IMR-90 (cell line): ENCODE measurements around the gene GDPD5. TPM values are rescaled to one million over a fixed set of nuclear protein-coding genes. Genes with fewer than 3 reads are reported as not detected.

Experiments used
- ATAC-seq: fragments of 200-7000 bp; cut with Tn5 transposase; 2 replicates; pipeline ENCODE4 v1.9.1; 2020; ENCODE audit warnings: low read depth, mild to moderate bottlenecking, moderate library complexity
- BruUV-seq: library from RNA; stranded (reverse); fragments of 400-500 nt; replicated peaks from 2 replicates; lab custom pipeline; 2021; lab: Mats Ljungman, UMichigan
- CTCF ChIA-PET: fragments of 300-600 bp; formaldehyde crosslinking; extraction: SDS; loops from one replicate; lab custom pipeline; 2021; ENCODE audit warnings: antibody characterized with exemption; lab: Yijun Ruan, JAX
- POLR2A ChIA-PET: fragments of 300-600 bp; sonication (Branson Sonifier 250); formaldehyde crosslinking; loops from one replicate; lab custom pipeline; 2022; ENCODE audit warnings: antibody characterized with exemption; ENCODE audit not compliant: unreplicated experiment; lab: Charles Lee
- DNase-seq: peaks from one replicate; pipeline ENCODE4 v3.0.0; 2013
- H2AFZ ChIP-seq: replicated peaks from 2 replicates; pipeline ENCODE3; 2013; ENCODE audit warnings: low read length, mild to moderate bottlenecking; ENCODE audit not compliant: poor library complexity
- H2AK5ac ChIP-seq: 2 replicates; pipeline ENCODE4 v1.6.1; 2013; ENCODE audit warnings: low read depth, low read length, inconsistent platforms
- H2AK9ac ChIP-seq: replicated peaks from 2 replicates; pipeline ENCODE3; 2013; ENCODE audit warnings: mild to moderate bottlenecking, low read depth, low read length, moderate library complexity; ENCODE audit not compliant: poor library complexity
- H2BK120ac ChIP-seq: 2 replicates; pipeline ENCODE4 v1.6.1; 2013; ENCODE audit warnings: low read depth, low read length, inconsistent platforms
- H2BK15ac ChIP-seq: 3 replicates; pipeline ENCODE4 v1.6.1; 2013; ENCODE audit warnings: low read depth, low read length, inconsistent platforms
- H2BK20ac ChIP-seq: 2 replicates; pipeline ENCODE4 v1.6.1; 2013; ENCODE audit warnings: low read depth, mild to moderate bottlenecking, inconsistent platforms, low read length, moderate library complexity
- H2BK5ac ChIP-seq: 2 replicates; pipeline ENCODE4 v1.6.1; 2013; ENCODE audit warnings: mild to moderate bottlenecking, low read depth, low read length, inconsistent platforms; ENCODE audit not compliant: poor library complexity, severe bottlenecking
- H3K14ac ChIP-seq: replicated peaks from 2 replicates; pipeline ENCODE4 v1.6.1; 2013; ENCODE audit warnings: low read depth, low read length, inconsistent platforms
- H3K18ac ChIP-seq: 2 replicates; pipeline ENCODE4 v1.6.1; 2013; ENCODE audit warnings: low read depth, low read length, control low read depth
- H3K23ac ChIP-seq: 2 replicates; pipeline ENCODE4 v1.6.1; 2013; ENCODE audit warnings: low read depth, low read length, inconsistent platforms
- H3K27ac ChIP-seq: 2 replicates; pipeline ENCODE4 v1.5.1; 2013; ENCODE audit warnings: mild to moderate bottlenecking, control low read depth, low read length; ENCODE audit not compliant: insufficient read depth
- H3K27me3 ChIP-seq: 2 replicates; pipeline ENCODE4 v1.6.1; 2013; ENCODE audit warnings: low read length; ENCODE audit not compliant: control insufficient read depth, insufficient read depth
- H3K36me3 ChIP-seq: 2 replicates; pipeline ENCODE4 v1.6.1; 2013; ENCODE audit warnings: low read length, mixed read lengths; ENCODE audit not compliant: control insufficient read depth, insufficient read depth
- H3K4ac ChIP-seq: 2 replicates; pipeline ENCODE4 v1.6.1; 2013; ENCODE audit warnings: low read depth, low read length, inconsistent platforms
- H3K4me1 ChIP-seq: 2 replicates; pipeline ENCODE4 v1.6.1; 2013; ENCODE audit warnings: low read length, mixed read lengths; ENCODE audit not compliant: control insufficient read depth, insufficient read depth
- H3K4me2 ChIP-seq: 2 replicates; pipeline ENCODE4 v1.6.1; 2013; ENCODE audit warnings: low read depth, mild to moderate bottlenecking, control low read depth, low read length, moderate library complexity
- H3K4me3 ChIP-seq: 2 replicates; pipeline ENCODE4 v1.5.1; 2013; ENCODE audit warnings: low read depth, mild to moderate bottlenecking, control low read depth, low read length, moderate library complexity; ENCODE audit not compliant: insufficient read depth
- H3K56ac ChIP-seq: 2 replicates; pipeline ENCODE4 v1.6.1; 2013; ENCODE audit warnings: low read length, inconsistent platforms; ENCODE audit not compliant: insufficient read depth; ENCODE audit errors: extremely low read depth
- H3K79me1 ChIP-seq, 2 experiments: 2 replicates each; pipeline ENCODE4 v1.6.1; 2013; ENCODE audit warnings: low read length in 2 of 2, inconsistent platforms in 1 of 2, low read depth in 1 of 2
- H3K9ac ChIP-seq: 2 replicates; pipeline ENCODE4 v1.6.1; 2013; ENCODE audit warnings: low read depth, low read length, control low read depth
- H3K9me1 ChIP-seq: 2 replicates; pipeline ENCODE4 v1.6.1; 2013; ENCODE audit warnings: low read length, inconsistent platforms; ENCODE audit not compliant: insufficient read depth
- H3K9me3 ChIP-seq: 2 replicates; pipeline ENCODE4 v1.6.1; 2013; ENCODE audit warnings: low read length; ENCODE audit not compliant: control insufficient read depth, insufficient read depth
- H4K20me1 ChIP-seq: 2 replicates; pipeline ENCODE4 v1.6.1; 2013; ENCODE audit warnings: low read length, inconsistent platforms; ENCODE audit not compliant: insufficient read depth
- H4K5ac ChIP-seq: 2 replicates; pipeline ENCODE4 v1.6.1; 2013; ENCODE audit warnings: mild to moderate bottlenecking, low read depth, low read length, control low read depth
- H4K8ac ChIP-seq, 2 experiments: 2 replicates each; pipeline ENCODE4 v1.6.1; 2013; ENCODE audit warnings: low read depth in 2 of 2, low read length in 2 of 2, control low read depth in 1 of 2, inconsistent platforms in 1 of 2
- H4K91ac ChIP-seq: 2 replicates; pipeline ENCODE4 v1.6.1; 2013; ENCODE audit warnings: low read depth, low read length, inconsistent platforms; ENCODE audit not compliant: insufficient read depth
- FOS ChIP-seq: fragments of 150-350 bp; IDR thresholded peaks from 2 replicates; pipeline ENCODE4 v1.6.1; 2016; ENCODE audit warnings: low read depth, low read length
- MAFK ChIP-seq: IDR thresholded peaks from 2 replicates; pipeline ENCODE4 v1.6.1; 2012; ENCODE audit warnings: low read depth, low read length, improper control_type of control experiment
- POLR2A ChIP-seq: IDR thresholded peaks from 2 replicates; pipeline ENCODE4 v1.6.1; 2012; ENCODE audit warnings: mild to moderate bottlenecking, low read depth, low read length
- RAD21 ChIP-seq: IDR thresholded peaks from 2 replicates; pipeline ENCODE4 v1.6.1; 2012; ENCODE audit warnings: low read length, improper control_type of control experiment
- RCOR1 ChIP-seq: IDR thresholded peaks from 2 replicates; pipeline ENCODE4 v1.6.1; 2012; ENCODE audit warnings: mild to moderate bottlenecking, low read length, improper control_type of control experiment; ENCODE audit not compliant: insufficient replicate concordance
- SMC3 ChIP-seq: fragments of 150-350 bp; IDR thresholded peaks from 2 replicates; pipeline ENCODE4 v1.6.1; 2016; ENCODE audit warnings: low read depth, mild to moderate bottlenecking, antibody characterized with exemption, low read length, moderate library complexity
- WGBS, 2 experiments: methylation state at CpG; one replicate each; pipeline versions ENCODE4 v1.1.5 to v1.1.7; 2013; ENCODE audit warnings: missing lambda C conversion rate in 2 of 2; ENCODE audit not compliant: insufficient read length in 1 of 2; ENCODE audit errors: extremely low coverage in 2 of 2; 5-methylcytosine and 5-hydroxymethylcytosine counted together
- dilution Hi-C: fragments of 300-500 bp; cut with HindIII; formaldehyde crosslinking; loops from one replicate; pipeline ENCODE4 v1.14.3; 2018; ENCODE audit warnings: low sequenced_read_pairs; ENCODE audit not compliant: unreplicated experiment
- in situ Hi-C: fragments of 300-500 bp; cut with MboI; formaldehyde crosslinking; loops from 3 replicates; pipeline ENCODE4 v1.14.3; 2019; ENCODE audit warnings: low sequenced_read_pairs, inconsistent platforms, mixed read lengths
- intact Hi-C: fragments of 100-400 bp; cut with micrococcal nuclease; formaldehyde crosslinking; loops from 2 replicates; pipeline ENCODE4 v1.10.0; 2022
- polyA plus RNA-seq, 3 experiments: library from polyadenylated mRNA; depleted of rRNA; stranded (reverse); fragments of >200 nt; gene quantifications; 2 replicates each; pipeline ENCODE4 v1.2.3, GENCODE V29; 2012; ENCODE audit warnings: low replicate concordance in 1 of 3
- total RNA-seq: library from RNA; depleted of rRNA; stranded (reverse); fragments of >200 nt; gene quantifications from 2 replicates; pipeline ENCODE4 v1.2.3, GENCODE V29; 2012
- TF ChIP-seq, protein P1 (sequence below): conservative IDR thresholded peaks from 2 replicates; pipeline ENCODE4 v1.5.1; 2012; ENCODE audit warnings: mild to moderate bottlenecking, low read depth, low read length, improper control_type of control experiment

Gene GDPD5
- total and polyA plus RNA-seq, 2 of the 4 experiments (the other 2 are of a cell fraction) = 2.0 to 7.9 TPM

- H4K5ac ChIP-seq = no peak overlapping the region
- no peaks in the 10 kb centered on the region for H3K36me3 ChIP-seq
- H4K20me1 ChIP-seq = no peaks in the 10 kb centered on the region; the same call in 1 of the 2 replicates
- no peaks in the 10 kb centered on the region for H3K79me1 ChIP-seq
- H3K18ac ChIP-seq = no peak overlapping the region
- dilution Hi-C loops (no loop called here), in situ Hi-C loops (loop anchor here (5.0 to 25.0 kb wide), 2 partner anchors 85 to 245 kb away; no protein-coding TSS in a partner anchor), intact Hi-C loops (loop anchor here (1.0 to 5.0 kb wide), 5 partner anchors 87 to 250 kb away; no protein-coding TSS in a partner anchor)
- CTCF ChIA-PET = interaction anchor here (0.6 to 3.4 kb wide), 4 partner anchors 87 to 152 kb away, joined by 3 to 24 read pairs (median 8); no protein-coding TSS in a partner anchor
- no peak overlapping the region for H2BK20ac ChIP-seq
- H3K9ac ChIP-seq = no peak overlapping the region
- WGBS, 2 experiments = 60% methylated on average over 2 of the region's 7 CpGs; no CpG with 5 or more reads in 1 of the 2 experiments
- peak overlapping the region; percentile 12 for H2AK9ac ChIP-seq
- TF ChIP-seq MAFK (no peak), RAD21 (peak; percentile 96), SMC3 (peak; percentile 99), RCOR1 (no peak), FOS (no peak), POLR2A (no peak)
- TF ChIP-seq, protein P1, sequence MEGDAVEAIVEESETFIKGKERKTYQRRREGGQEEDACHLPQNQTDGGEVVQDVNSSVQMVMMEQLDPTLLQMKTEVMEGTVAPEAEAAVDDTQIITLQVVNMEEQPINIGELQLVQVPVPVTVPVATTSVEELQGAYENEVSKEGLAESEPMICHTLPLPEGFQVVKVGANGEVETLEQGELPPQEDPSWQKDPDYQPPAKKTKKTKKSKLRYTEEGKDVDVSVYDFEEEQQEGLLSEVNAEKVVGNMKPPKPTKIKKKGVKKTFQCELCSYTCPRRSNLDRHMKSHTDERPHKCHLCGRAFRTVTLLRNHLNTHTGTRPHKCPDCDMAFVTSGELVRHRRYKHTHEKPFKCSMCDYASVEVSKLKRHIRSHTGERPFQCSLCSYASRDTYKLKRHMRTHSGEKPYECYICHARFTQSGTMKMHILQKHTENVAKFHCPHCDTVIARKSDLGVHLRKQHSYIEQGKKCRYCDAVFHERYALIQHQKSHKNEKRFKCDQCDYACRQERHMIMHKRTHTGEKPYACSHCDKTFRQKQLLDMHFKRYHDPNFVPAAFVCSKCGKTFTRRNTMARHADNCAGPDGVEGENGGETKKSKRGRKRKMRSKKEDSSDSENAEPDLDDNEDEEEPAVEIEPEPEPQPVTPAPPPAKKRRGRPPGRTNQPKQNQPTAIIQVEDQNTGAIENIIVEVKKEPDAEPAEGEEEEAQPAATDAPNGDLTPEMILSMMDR = peak; percentile 89
- no peak overlapping the region for H4K8ac ChIP-seq
- peak overlapping the region; percentile 37; the same call in 1 of the 2 replicates for H2AK5ac ChIP-seq
- no peak overlapping the region for H2BK5ac ChIP-seq
- no peaks in the 10 kb centered on the region for H3K9me1 ChIP-seq
- H3K56ac ChIP-seq = no peak overlapping the region
- H2AFZ ChIP-seq = peak overlapping the region; percentile 64
- H3K23ac ChIP-seq = no peak overlapping the region
- BruUV-seq = no TSS peak
- H3K4me3 ChIP-seq = no peak overlapping the region
- H3K9me3 ChIP-seq = no peaks in the 10 kb centered on the region
- H3K4ac ChIP-seq = no peak overlapping the region
- peaks cover 5% of the 10 kb centered on the region; the same call in 1 of the 2 replicates for H3K27me3 ChIP-seq
- H2BK120ac ChIP-seq = no peak overlapping the region
- POLR2A ChIA-PET = interaction anchor here (0.6 kb wide), 1 partner anchor 26 kb away, joined by 3 read pairs; no protein-coding TSS in a partner anchor
- ATAC-seq (peak; percentile 94), DNase-seq (peak; percentile 41)
- H3K27ac ChIP-seq = no peak overlapping the region
- no peak overlapping the region for H2BK15ac ChIP-seq
- no peak overlapping the region; the same call in 1 of the 2 replicates for H4K91ac ChIP-seq
- no peak overlapping the region for H3K4me2 ChIP-seq
- H3K14ac ChIP-seq = no peak overlapping the region
- peaks cover 2% of the 10 kb centered on the region; the same call in 1 of the 2 replicates for H3K4me1 ChIP-seq
Measured at GRCh38 chr11:75532200-75533048, 6.7 kb upstream of the GDPD5 start.
